ENCODE measurements around the gene AMT. TPM values are rescaled to one million over a fixed set of nuclear protein-coding genes. Genes with fewer than 3 reads are reported as not detected.

AMT gene
- total RNA-seq, 2 experiments from 2014 or later: 3.2 to 6.9 TPM

Other genes with a start within 250 kb of the AMT start
- 1 to 10 TPM; 7.0 to 7.1 TPM for gene C3orf62, start 145.2 kb downstream of the AMT start, total RNA-seq
- gene USP4, start 82.4 kb downstream of the AMT start, total RNA-seq: 10 to 100 TPM; 79.9 to 84.5 TPM
- gene GPX1, start 64.1 kb downstream of the AMT start, total RNA-seq: 100 to 1,000 TPM in 1 of 2 experiments, 10 to 100 TPM in 1; 76.9 to 112 TPM
- 100 to 1,000 TPM; 439 to 539 TPM for gene RHOA, start 10.5 kb downstream of the AMT start, total RNA-seq
- 10 to 100 TPM; 27.7 to 28.0 TPM for gene TCTA, start 10.1 kb downstream of the AMT start, total RNA-seq
- gene NICN1, start 6.9 kb upstream of the AMT start, total RNA-seq: 10 to 100 TPM; 23.9 to 29.0 TPM
- gene DAG1, start 47.8 kb upstream of the AMT start, total RNA-seq: 10 to 100 TPM; 17.6 to 17.9 TPM
- under 1 TPM; 0.12 TPM for gene BSN, start 132.0 kb upstream of the AMT start, total RNA-seq

Measured in activated CD8-positive, alpha-beta memory T cell treated with anti-CD3 and anti-CD28 coated beads, Interleukin-2, amount 10 ng/mL, durations not matched to agents 7 days and 5 days (primary cell).